Glomerular endothelial cell (primary cell): Measurements from ENCODE around the gene GRIN3A. TPM values are rescaled to one million over a fixed set of nuclear protein-coding genes. Genes with fewer than 3 reads are reported as not detected.
"Not testable (repeated sequence)": the region's sequence is repeated elsewhere in the genome, so short reads cannot be mapped to it uniquely, and the experiment has no call there.

ENCODE experiments used
- DNase-seq: peaks from one replicate; pipeline ENCODE4 v3.0.0-alpha.2; 2011; ENCODE audit warnings: low read depth, low spot score; ENCODE audit errors: extremely low read depth
- total RNA-seq: library from RNA; depleted of rRNA; stranded (reverse); fragments of >200 nt; gene quantifications from 2 replicates; pipeline ENCODE4 v1.2.3, GENCODE V29; 2015

GRIN3A gene
- total RNA-seq, 1 donor from 2014 or later = not detected

- DNase-seq = no peak
Observed at GRCh38 chr9:101585740-101586139, 152.7 kb downstream of the GRIN3A start.

GRCh38 chr9:101582553-101582952, 155.9 kb downstream of the GRIN3A start:
- DNase-seq = no peak

GRCh38 chr9:101579711-101580545, 158.5 kb downstream of the GRIN3A start:
- no peak for DNase-seq

GRCh38 chr9:101578378-101578777, 160.1 kb downstream of the GRIN3A start:
- DNase-seq = no peak

- DNase-seq = no peak
Observed at GRCh38 chr9:101574731-101575333, 163.6 kb downstream of the GRIN3A start.

GRCh38 chr9:101572316-101572715, 166.1 kb downstream of the GRIN3A start:
- DNase-seq = no peak

GRCh38 chr9:101571114-101571513, 167.3 kb downstream of the GRIN3A start:
- DNase-seq = no peak

GRCh38 chr9:101569741-101570501, 168.5 kb downstream of the GRIN3A start:
- DNase-seq = no peak

GRCh38 chr9:101567725-101568350, 170.6 kb downstream of the GRIN3A start:
- DNase-seq = no peak

- peak; percentile 1 for DNase-seq
Observed at GRCh38 chr9:101566904-101567724, 171.3 kb downstream of the GRIN3A start.

- no peak for DNase-seq
Observed at GRCh38 chr9:101564252-101564651, 174.2 kb downstream of the GRIN3A start.

- no peak for DNase-seq
Observed at GRCh38 chr9:101562966-101563365, 175.5 kb downstream of the GRIN3A start.

GRCh38 chr9:101561740-101562139, 176.7 kb downstream of the GRIN3A start:
- no peak for DNase-seq

- not testable (repeated sequence) for DNase-seq
Observed at GRCh38 chr9:101549472-101550098, 188.9 kb downstream of the GRIN3A start.

GRCh38 chr9:101543098-101543735, 195.2 kb downstream of the GRIN3A start:
- no peak for DNase-seq

GRCh38 chr9:101540069-101540468, 198.4 kb downstream of the GRIN3A start:
- DNase-seq = no peak

GRCh38 chr9:101536938-101537337, 201.5 kb downstream of the GRIN3A start:
- no peak for DNase-seq

GRCh38 chr9:101536351-101536750, 202.1 kb downstream of the GRIN3A start:
- no peak for DNase-seq
